Subcutaneous abdominal adipose tissue (tissue), 5 donors: Measurements from ENCODE around the gene C5orf63.

Source experiments
- H3K27ac ChIP-seq: one replicate; pipeline ENCODE4 v1.7.0; 2013; ENCODE audit warnings: low read depth, mild to moderate bottlenecking, inconsistent platforms, low read length, moderate library complexity
- H3K27me3 ChIP-seq, 5 donors: one replicate each; pipeline ENCODE4 v1.7.0; 2013; ENCODE audit warnings: low read length in 5 of 5, inconsistent platforms in 1 of 5; ENCODE audit not compliant: control insufficient read depth in 5 of 5, insufficient read depth in 4 of 5
- H3K36me3 ChIP-seq, 5 donors: one replicate each; pipeline ENCODE4 v1.7.0; 2013; ENCODE audit warnings: low read length in 5 of 5; ENCODE audit not compliant: control insufficient read depth in 5 of 5, insufficient read depth in 5 of 5
- H3K4me1 ChIP-seq, 5 donors: one replicate each; pipeline ENCODE4 v1.7.0; 2013; ENCODE audit warnings: low read length in 5 of 5, mild to moderate bottlenecking in 3 of 5, moderate library complexity in 1 of 5; ENCODE audit not compliant: control insufficient read depth in 5 of 5, insufficient read depth in 5 of 5
- H3K4me3 ChIP-seq, 5 donors: one replicate each; pipeline ENCODE4 v1.7.0; 2013; ENCODE audit warnings: low read length in 5 of 5, low read depth in 1 of 5
- H3K9ac ChIP-seq, 5 donors: one replicate each; pipeline ENCODE4 v1.7.0; 2013; ENCODE audit warnings: low read length in 5 of 5, mild to moderate bottlenecking in 4 of 5, moderate library complexity in 3 of 5
- H3K9me3 ChIP-seq, 5 donors: one replicate each; pipeline ENCODE4 v1.7.0; 2013; ENCODE audit warnings: low read length in 5 of 5; ENCODE audit not compliant: control insufficient read depth in 5 of 5
- donor health status: healthy.
- donor health status: healthy.
- donor health status: healthy.
- donor health status: healthy.
- donor health status: healthy.

C5orf63 gene

GRCh38 chr5:127094161-127094814 is 21.0 kb upstream of the C5orf63 start:
- Histone ChIP-seq H3K9ac (no peak overlapping the region), H3K36me3 (no peaks in the 10 kb centered on the region), H3K9me3 (no peaks in the 10 kb centered on the region), H3K4me1 (no peaks in the 10 kb centered on the region), H3K27me3 (no peaks in the 10 kb centered on the region), H3K27ac (no peak overlapping the region), H3K4me3 (no peak overlapping the region)

GRCh38 chr5:127092690-127093089 is 19.4 kb upstream of the C5orf63 start:
- Histone ChIP-seq H3K36me3 (no peaks in the 10 kb centered on the region), H3K27ac (no peak overlapping the region), H3K9me3 (no peaks in the 10 kb centered on the region), H3K9ac (no peak overlapping the region), H3K4me1 (no peaks in the 10 kb centered on the region), H3K27me3 (no peaks in the 10 kb centered on the region), H3K4me3 (no peak overlapping the region)

- no peak overlapping the region for H3K27ac ChIP-seq
- no peak overlapping the region for H3K4me3 ChIP-seq
- no peak overlapping the region for H3K9ac ChIP-seq
- H3K9me3 ChIP-seq: no peaks in the 10 kb centered on the region
- H3K4me1 ChIP-seq: no peaks in the 10 kb centered on the region
- H3K36me3 ChIP-seq: no peaks in the 10 kb centered on the region
- H3K27me3 ChIP-seq: no peaks in the 10 kb centered on the region
Measured at GRCh38 chr5:127089191-127089590, 15.9 kb upstream of the C5orf63 start.

- Histone ChIP-seq H3K9me3 (no peaks in the 10 kb centered on the region), H3K4me3 (no peak overlapping the region), H3K27ac (no peak overlapping the region), H3K9ac (no peak overlapping the region), H3K36me3 (no peaks in the 10 kb centered on the region), H3K4me1 (no peaks in the 10 kb centered on the region), H3K27me3 (no peaks in the 10 kb centered on the region)
Measured at GRCh38 chr5:127088251-127088650, 14.9 kb upstream of the C5orf63 start.

GRCh38 chr5:127086589-127086988 is 13.3 kb upstream of the C5orf63 start:
- H3K27me3 ChIP-seq: no peaks in the 10 kb centered on the region
- no peak overlapping the region for H3K4me3 ChIP-seq
- H3K4me1 ChIP-seq: no peaks in the 10 kb centered on the region
- no peaks in the 10 kb centered on the region for H3K36me3 ChIP-seq
- no peak overlapping the region for H3K27ac ChIP-seq
- H3K9me3 ChIP-seq: no peaks in the 10 kb centered on the region
- no peak overlapping the region for H3K9ac ChIP-seq

GRCh38 chr5:127085796-127086195 is 12.5 kb upstream of the C5orf63 start:
- no peaks in the 10 kb centered on the region for H3K9me3 ChIP-seq
- no peaks in the 10 kb centered on the region for H3K4me1 ChIP-seq
- H3K27ac ChIP-seq: no peak overlapping the region
- no peaks in the 10 kb centered on the region for H3K27me3 ChIP-seq
- no peak overlapping the region for H3K4me3 ChIP-seq
- no peak overlapping the region for H3K9ac ChIP-seq
- H3K36me3 ChIP-seq: no peaks in the 10 kb centered on the region

GRCh38 chr5:127085371-127085770 is 12.1 kb upstream of the C5orf63 start:
- H3K4me3 ChIP-seq: no peak overlapping the region
- no peaks in the 10 kb centered on the region for H3K4me1 ChIP-seq
- no peaks in the 10 kb centered on the region for H3K9me3 ChIP-seq
- H3K27ac ChIP-seq: no peak overlapping the region
- H3K9ac ChIP-seq: no peak overlapping the region
- H3K27me3 ChIP-seq: no peaks in the 10 kb centered on the region
- H3K36me3 ChIP-seq: no peaks in the 10 kb centered on the region

- Histone ChIP-seq H3K9ac (no peak overlapping the region), H3K4me1 (no peaks in the 10 kb centered on the region), H3K9me3 (no peaks in the 10 kb centered on the region), H3K36me3 (no peaks in the 10 kb centered on the region), H3K27me3 (no peaks in the 10 kb centered on the region), H3K27ac (no peak overlapping the region), H3K4me3 (no peak overlapping the region)
Measured at GRCh38 chr5:127084656-127085055, 11.4 kb upstream of the C5orf63 start.

GRCh38 chr5:127083711-127084110 is 10.4 kb upstream of the C5orf63 start:
- H3K9me3 ChIP-seq: no peaks in the 10 kb centered on the region

GRCh38 chr5:127079994-127080491 is 6.7 kb upstream of the C5orf63 start:
- no peaks in the 10 kb centered on the region for H3K27me3 ChIP-seq
- H3K36me3 ChIP-seq: no peaks in the 10 kb centered on the region

More at GRCh38 chr5:127083711-127084110, 10.4 kb upstream of the C5orf63 start:
- Histone ChIP-seq H3K9ac (no peak overlapping the region), H3K27me3 (no peaks in the 10 kb centered on the region), H3K27ac (no peak overlapping the region), H3K4me1 (no peaks in the 10 kb centered on the region), H3K4me3 (no peak overlapping the region), H3K36me3 (no peaks in the 10 kb centered on the region)

More at GRCh38 chr5:127079994-127080491, 6.7 kb upstream of the C5orf63 start:
- H3K9me3 ChIP-seq: no peaks in the 10 kb centered on the region
- H3K27ac ChIP-seq: no peak overlapping the region
- H3K9ac ChIP-seq: no peak overlapping the region
- no peak overlapping the region for H3K4me3 ChIP-seq
- no peaks in the 10 kb centered on the region for H3K4me1 ChIP-seq
